Measurements from ENCODE around the gene CD37.

DNA sequence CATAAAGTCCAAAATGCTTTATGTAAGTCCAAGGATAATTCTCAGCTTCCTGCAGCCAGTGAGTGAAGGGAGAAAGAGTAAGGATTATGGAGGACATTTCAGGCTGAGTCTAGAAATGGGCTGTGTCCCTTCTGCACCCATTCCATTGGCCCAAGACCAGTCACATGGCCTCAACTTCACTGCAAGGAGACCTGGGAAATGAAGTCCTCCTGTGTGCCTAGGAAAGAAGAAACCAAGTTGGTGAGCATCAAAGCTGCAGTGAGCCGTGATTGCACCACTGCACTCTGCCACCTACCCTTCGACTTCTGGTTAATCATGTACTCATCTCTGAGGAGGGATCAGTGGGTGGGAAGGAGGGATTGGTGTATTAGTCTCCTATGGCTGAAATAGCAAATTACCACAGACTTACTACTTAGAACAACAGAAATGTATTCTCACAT, 3.6 kb upstream of the CD37 start:
- TF ChIP-seq, protein P1, sequence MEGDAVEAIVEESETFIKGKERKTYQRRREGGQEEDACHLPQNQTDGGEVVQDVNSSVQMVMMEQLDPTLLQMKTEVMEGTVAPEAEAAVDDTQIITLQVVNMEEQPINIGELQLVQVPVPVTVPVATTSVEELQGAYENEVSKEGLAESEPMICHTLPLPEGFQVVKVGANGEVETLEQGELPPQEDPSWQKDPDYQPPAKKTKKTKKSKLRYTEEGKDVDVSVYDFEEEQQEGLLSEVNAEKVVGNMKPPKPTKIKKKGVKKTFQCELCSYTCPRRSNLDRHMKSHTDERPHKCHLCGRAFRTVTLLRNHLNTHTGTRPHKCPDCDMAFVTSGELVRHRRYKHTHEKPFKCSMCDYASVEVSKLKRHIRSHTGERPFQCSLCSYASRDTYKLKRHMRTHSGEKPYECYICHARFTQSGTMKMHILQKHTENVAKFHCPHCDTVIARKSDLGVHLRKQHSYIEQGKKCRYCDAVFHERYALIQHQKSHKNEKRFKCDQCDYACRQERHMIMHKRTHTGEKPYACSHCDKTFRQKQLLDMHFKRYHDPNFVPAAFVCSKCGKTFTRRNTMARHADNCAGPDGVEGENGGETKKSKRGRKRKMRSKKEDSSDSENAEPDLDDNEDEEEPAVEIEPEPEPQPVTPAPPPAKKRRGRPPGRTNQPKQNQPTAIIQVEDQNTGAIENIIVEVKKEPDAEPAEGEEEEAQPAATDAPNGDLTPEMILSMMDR (conservative IDR thresholded peaks at IDR 0.05 in 1 of 2, IDR thresholded peaks at IDR 0.05 in 1 of 2; ENCODE audit: low read depth in 1 of 2, low read length in 2 of 2), result no peak
- TF ChIP-seq EZH2 (IDR thresholded peaks at IDR 0.05; ENCODE audit: low read length, missing control alignments), result no peak
